ENCODE measurements around the gene SLC22A12.

SLC22A12 gene

GRCh38 chr11:64583296-64584262, 7.4 kb upstream of the SLC22A12 start:
- Histone ChIP-seq H3K27me3 (replicated peaks; ENCODE audit: control insufficient read depth, insufficient read depth, low read length) (no peaks in the 10 kb centered on the region; the same call in none of the 2 replicates), H3K36me3 (ENCODE audit: control insufficient read depth, insufficient read depth, low read length) (no peaks in the 10 kb centered on the region), H3K4me3 (replicated peaks; ENCODE audit: low read depth, low read length) (no peak overlapping the region)
- no peak for DNase-seq (ENCODE audit: extremely low read depth, insufficient read length)
- no peak for TF ChIP-seq CTCF (IDR thresholded peaks at IDR 0.05; ENCODE audit: insufficient read depth, low read length, poor library complexity, severe bottlenecking)

- DNase-seq (ENCODE audit: extremely low read depth, insufficient read length): no peak
- no peak for TF ChIP-seq CTCF (IDR thresholded peaks at IDR 0.05; ENCODE audit: insufficient read depth, low read length, poor library complexity, severe bottlenecking)
These were observed 5.9 kb upstream of the SLC22A12 start for GRCh38 chr11:64585150-64585549.

GRCh38 chr11:64586366-64586765, 4.7 kb upstream of the SLC22A12 start:
- no peaks in the 10 kb centered on the region for H3K36me3 ChIP-seq (ENCODE audit: control insufficient read depth, insufficient read depth, low read length)
- no peak for TF ChIP-seq CTCF (IDR thresholded peaks at IDR 0.05; ENCODE audit: insufficient read depth, low read length, poor library complexity, severe bottlenecking)
- DNase-seq (ENCODE audit: extremely low read depth, insufficient read length): no peak

More at GRCh38 chr11:64585150-64585549, 5.9 kb upstream of the SLC22A12 start:
- Histone ChIP-seq H3K4me3 (replicated peaks; ENCODE audit: low read depth, low read length) (no peak overlapping the region), H3K27me3 (replicated peaks; ENCODE audit: control insufficient read depth, insufficient read depth, low read length) (no peaks in the 10 kb centered on the region; the same call in none of the 2 replicates), H3K36me3 (ENCODE audit: control insufficient read depth, insufficient read depth, low read length) (no peaks in the 10 kb centered on the region)

GRCh38 chr11:64588701-64589100, 2.3 kb upstream of the SLC22A12 start:
- Histone ChIP-seq H3K27me3 (replicated peaks; ENCODE audit: control insufficient read depth, insufficient read depth, low read length) (no peaks in the 10 kb centered on the region), H3K36me3 (ENCODE audit: control insufficient read depth, insufficient read depth, low read length) (no peaks in the 10 kb centered on the region), H3K4me3 (replicated peaks; ENCODE audit: low read depth, low read length) (no peak overlapping the region)
- no peak for TF ChIP-seq CTCF (IDR thresholded peaks at IDR 0.05; ENCODE audit: insufficient read depth, low read length, poor library complexity, severe bottlenecking)
- DNase-seq (ENCODE audit: extremely low read depth, insufficient read length): no peak

More at GRCh38 chr11:64586366-64586765, 4.7 kb upstream of the SLC22A12 start:
- H3K4me3 ChIP-seq (replicated peaks; ENCODE audit: low read depth, low read length): no peak overlapping the region
- H3K27me3 ChIP-seq (replicated peaks; ENCODE audit: control insufficient read depth, insufficient read depth, low read length): no peaks in the 10 kb centered on the region

GRCh38 chr11:64591257-64592233, 525 bp downstream of the SLC22A12 start:
- no peak for DNase-seq (ENCODE audit: extremely low read depth, insufficient read length)
- Histone ChIP-seq H3K36me3 (ENCODE audit: control insufficient read depth, insufficient read depth, low read length) (no peaks in the 10 kb centered on the region), H3K4me3 (replicated peaks; ENCODE audit: low read depth, low read length) (no peak overlapping the region), H3K27me3 (replicated peaks; ENCODE audit: control insufficient read depth, insufficient read depth, low read length) (no peaks in the 10 kb centered on the region)
- TF ChIP-seq CTCF (IDR thresholded peaks at IDR 0.05; ENCODE audit: insufficient read depth, low read length, poor library complexity, severe bottlenecking): no peak
